GM23248 (cell line): ENCODE data around the gene MRTFB.

Source experiments
- EZH2 ChIP-seq: fragments of 200-600 bp; sonication (generic); IDR thresholded peaks from 2 replicates; pipeline ENCODE4 v1.6.1; 2018; ENCODE audit warnings: antibody characterized with exemption, mild to moderate bottlenecking; ENCODE audit not compliant: insufficient read depth, poor library complexity, severe bottlenecking
- EZH2phosphoT487 ChIP-seq: fragments of 200-600 bp; sonication (generic); IDR thresholded peaks from 2 replicates; pipeline ENCODE4 v1.6.1; 2018; ENCODE audit warnings: antibody characterized with exemption, moderate library complexity, mild to moderate bottlenecking, low read depth; ENCODE audit not compliant: insufficient read depth

DNA sequence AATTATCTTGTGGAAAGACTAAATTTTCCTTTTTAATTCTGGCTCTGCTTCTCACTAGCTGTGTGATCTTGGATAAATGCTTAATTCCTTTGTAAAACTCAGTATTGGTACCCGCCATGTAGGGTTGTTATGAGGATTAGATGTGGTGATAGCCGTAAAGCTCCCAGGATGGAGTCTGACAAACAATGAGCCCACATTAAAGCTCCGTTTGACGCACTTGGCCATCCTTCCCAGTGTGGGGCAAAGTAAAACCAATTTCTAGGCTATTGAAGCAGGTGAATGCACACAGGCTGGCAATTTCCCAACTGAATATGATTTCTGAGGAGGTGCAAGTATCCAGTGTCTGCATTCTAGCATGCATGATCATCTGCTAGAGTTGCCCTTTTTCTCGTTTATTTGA, 123.6 kb downstream of the MRTFB start:
- no peak for TF ChIP-seq EZH2phosphoT487
- no peak for TF ChIP-seq EZH2
